GM23338 (cell line): Measurements from ENCODE around the gene ABCB8.

Experiments used
- CREB1 ChIP-seq: fragments of 250-450 bp; sonication (Bioruptor Pico); IDR thresholded peaks from 2 replicates; pipeline ENCODE4 v1.5.0; 2020; ENCODE audit warnings: low read depth, mild to moderate bottlenecking, moderate library complexity
- CTCF ChIP-seq, 2 experiments: fragments of 200-600 bp in 1 of 2; sonication (generic) in 1 of 2; conservative IDR thresholded peaks; 2 replicates each; pipeline versions ENCODE4 v1.5.1 to v1.6.1; 2016 to 2017; ENCODE audit warnings: antibody characterized with exemption in 2 of 2, low read depth in 2 of 2, mild to moderate bottlenecking in 2 of 2, moderate library complexity in 1 of 2
- EZH2 ChIP-seq: fragments of 200-600 bp; sonication (generic); IDR thresholded peaks from one replicate; pipeline ENCODE4 v1.8.0; 2017; ENCODE audit warnings: antibody characterized with exemption, mild to moderate bottlenecking, low read depth; ENCODE audit not compliant: unreplicated experiment
- EZH2phosphoT487 ChIP-seq: fragments of 200-600 bp; sonication (generic); IDR thresholded peaks from one replicate; pipeline ENCODE4 v1.8.1; 2018; ENCODE audit warnings: antibody characterized with exemption; ENCODE audit not compliant: unreplicated experiment
- JUNB ChIP-seq: IDR thresholded peaks from one replicate; pipeline ENCODE4 v1.6.1; 2016; ENCODE audit warnings: antibody characterized with exemption; ENCODE audit not compliant: unreplicated experiment
- NANOG ChIP-seq: IDR thresholded peaks from 2 replicates; pipeline ENCODE4 v1.6.1; 2016; ENCODE audit warnings: antibody characterized with exemption, borderline replicate concordance
- POLR2AphosphoS5 ChIP-seq: IDR thresholded peaks from 2 replicates; pipeline ENCODE4 v1.6.1; 2016; ENCODE audit warnings: antibody characterized with exemption, low read depth
- ZNF114 ChIP-seq: fragments of 250-450 bp; sonication (Bioruptor Pico); IDR thresholded peaks from 2 replicates; pipeline ENCODE4 v1.5.0; 2020; ENCODE audit warnings: mild to moderate bottlenecking, moderate library complexity
- ZNF462 ChIP-seq: fragments of 250-450 bp; sonication (Bioruptor Pico); IDR thresholded peaks from 2 replicates; pipeline ENCODE4 v1.5.0; 2020; ENCODE audit warnings: mild to moderate bottlenecking, moderate library complexity
- TF ChIP-seq, protein P1 (sequence below): IDR thresholded peaks from one replicate; pipeline ENCODE4 v1.6.1; 2018; ENCODE audit warnings: antibody characterized with exemption; ENCODE audit not compliant: unreplicated experiment

GRCh38 chr7:151007469-151007898 is 20.8 kb upstream of the ABCB8 start:
- no peak for TF ChIP-seq CTCF (conservative IDR thresholded peaks at IDR 0.05; ENCODE audit: low read depth in 2 of 2)
- TF ChIP-seq EZH2: no peak
- no peak for TF ChIP-seq EZH2phosphoT487
- TF ChIP-seq JUNB: no peak
- TF ChIP-seq, protein P1, sequence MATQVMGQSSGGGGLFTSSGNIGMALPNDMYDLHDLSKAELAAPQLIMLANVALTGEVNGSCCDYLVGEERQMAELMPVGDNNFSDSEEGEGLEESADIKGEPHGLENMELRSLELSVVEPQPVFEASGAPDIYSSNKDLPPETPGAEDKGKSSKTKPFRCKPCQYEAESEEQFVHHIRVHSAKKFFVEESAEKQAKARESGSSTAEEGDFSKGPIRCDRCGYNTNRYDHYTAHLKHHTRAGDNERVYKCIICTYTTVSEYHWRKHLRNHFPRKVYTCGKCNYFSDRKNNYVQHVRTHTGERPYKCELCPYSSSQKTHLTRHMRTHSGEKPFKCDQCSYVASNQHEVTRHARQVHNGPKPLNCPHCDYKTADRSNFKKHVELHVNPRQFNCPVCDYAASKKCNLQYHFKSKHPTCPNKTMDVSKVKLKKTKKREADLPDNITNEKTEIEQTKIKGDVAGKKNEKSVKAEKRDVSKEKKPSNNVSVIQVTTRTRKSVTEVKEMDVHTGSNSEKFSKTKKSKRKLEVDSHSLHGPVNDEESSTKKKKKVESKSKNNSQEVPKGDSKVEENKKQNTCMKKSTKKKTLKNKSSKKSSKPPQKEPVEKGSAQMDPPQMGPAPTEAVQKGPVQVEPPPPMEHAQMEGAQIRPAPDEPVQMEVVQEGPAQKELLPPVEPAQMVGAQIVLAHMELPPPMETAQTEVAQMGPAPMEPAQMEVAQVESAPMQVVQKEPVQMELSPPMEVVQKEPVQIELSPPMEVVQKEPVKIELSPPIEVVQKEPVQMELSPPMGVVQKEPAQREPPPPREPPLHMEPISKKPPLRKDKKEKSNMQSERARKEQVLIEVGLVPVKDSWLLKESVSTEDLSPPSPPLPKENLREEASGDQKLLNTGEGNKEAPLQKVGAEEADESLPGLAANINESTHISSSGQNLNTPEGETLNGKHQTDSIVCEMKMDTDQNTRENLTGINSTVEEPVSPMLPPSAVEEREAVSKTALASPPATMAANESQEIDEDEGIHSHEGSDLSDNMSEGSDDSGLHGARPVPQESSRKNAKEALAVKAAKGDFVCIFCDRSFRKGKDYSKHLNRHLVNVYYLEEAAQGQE: no peak
- TF ChIP-seq POLR2AphosphoS5: no peak
- no peak for TF ChIP-seq ZNF462
- TF ChIP-seq ZNF114 (CRISPR knock-in tag): no peak
- TF ChIP-seq CREB1 (CRISPR knock-in tag): no peak
- TF ChIP-seq NANOG: no peak
